ENCODE measurements around the gene IL1RAP. TPM values are rescaled to one million over a fixed set of nuclear protein-coding genes. Genes with fewer than 3 reads are reported as not detected.
"Not testable (repeated sequence)": the region's sequence is repeated elsewhere in the genome, so short reads cannot be mapped to it uniquely, and the experiment has no call there.

The IL1RAP gene
- total RNA-seq, 2 experiments from 2014 or later: 14.2 to 15.2 TPM

- ChIA-PET CTCF (no interaction called here), POLR2A (no interaction called here)
- H3K4me3 Mint-ChIP-seq: no peak overlapping the region
- no peaks in the 10 kb centered on the region for H3K4me1 Mint-ChIP-seq
- H3K9me3 Mint-ChIP-seq: no peaks in the 10 kb centered on the region
- H3K36me3 Mint-ChIP-seq (ENCODE audit: low read depth): peaks cover 34% of the 10 kb centered on the region
- no peaks in the 10 kb centered on the region for H3K27me3 Mint-ChIP-seq
- H3K27ac Mint-ChIP-seq: no peak overlapping the region
- no peak for DNase-seq
Observed at GRCh38 chr3:190644035-190644434, 130.2 kb downstream of the IL1RAP start.

- H3K36me3 Mint-ChIP-seq (ENCODE audit: low read depth): peaks cover 30% of the 10 kb centered on the region
- CTCF ChIA-PET: no interaction called here
- H3K4me1 Mint-ChIP-seq: no peaks in the 10 kb centered on the region
- POLR2A ChIA-PET: no interaction called here
- DNase-seq: no peak
- H3K9me3 Mint-ChIP-seq: no peaks in the 10 kb centered on the region
- H3K27me3 Mint-ChIP-seq: no peaks in the 10 kb centered on the region
- no peak overlapping the region for H3K4me3 Mint-ChIP-seq
- no peak overlapping the region for H3K27ac Mint-ChIP-seq
Observed at GRCh38 chr3:190644766-190645165, 130.9 kb downstream of the IL1RAP start.

GRCh38 chr3:190645932-190646460 is 132.1 kb downstream of the IL1RAP start:
- Mint-ChIP-seq H3K9me3 (no peaks in the 10 kb centered on the region), H3K4me3 (no peak overlapping the region), H3K27me3 (no peaks in the 10 kb centered on the region), H3K4me1 (no peaks in the 10 kb centered on the region), H3K27ac (no peak overlapping the region), H3K36me3 (ENCODE audit: low read depth) (peaks cover 22% of the 10 kb centered on the region)
- ChIA-PET CTCF (no interaction called here), POLR2A (no interaction called here)
- no peak for DNase-seq

- Mint-ChIP-seq H3K27ac (no peak overlapping the region), H3K9me3 (no peaks in the 10 kb centered on the region), H3K4me1 (no peaks in the 10 kb centered on the region), H3K4me3 (no peak overlapping the region), H3K36me3 (ENCODE audit: low read depth) (peaks cover 22% of the 10 kb centered on the region), H3K27me3 (no peaks in the 10 kb centered on the region)
- CTCF ChIA-PET: no interaction called here
- no peak for DNase-seq
- POLR2A ChIA-PET: no interaction called here
Observed at GRCh38 chr3:190646996-190647395, 133.1 kb downstream of the IL1RAP start.

- Mint-ChIP-seq H3K4me1 (no peaks in the 10 kb centered on the region), H3K36me3 (ENCODE audit: low read depth) (no peaks in the 10 kb centered on the region), H3K27me3 (peaks cover 15% of the 10 kb centered on the region), H3K27ac (no peak overlapping the region), H3K4me3 (no peak overlapping the region), H3K9me3 (peaks cover 4% of the 10 kb centered on the region)
- DNase-seq: no peak
- ChIA-PET POLR2A (no interaction called here), CTCF (no interaction called here)
Observed at GRCh38 chr3:190655933-190656332, 142.0 kb downstream of the IL1RAP start.

- no peak for DNase-seq
- ChIA-PET POLR2A (interaction anchor here (0.7 kb wide), 1 partner anchor 86 kb away, joined by 3 read pairs; no protein-coding TSS in a partner anchor), CTCF (interaction anchor here (1.3 kb wide), 1 partner anchor 143 kb away, joined by 3 read pairs; no protein-coding TSS in a partner anchor)
- Mint-ChIP-seq H3K27ac (no peak overlapping the region), H3K9me3 (peaks cover 4% of the 10 kb centered on the region), H3K27me3 (peaks cover 15% of the 10 kb centered on the region), H3K36me3 (ENCODE audit: low read depth) (no peaks in the 10 kb centered on the region), H3K4me1 (no peaks in the 10 kb centered on the region), H3K4me3 (no peak overlapping the region)
Observed at GRCh38 chr3:190658106-190658505, 144.2 kb downstream of the IL1RAP start.

- H3K36me3 Mint-ChIP-seq (ENCODE audit: low read depth): no peaks in the 10 kb centered on the region
- H3K4me1 Mint-ChIP-seq: no peaks in the 10 kb centered on the region
- CTCF ChIA-PET: no interaction called here
- no peak overlapping the region for H3K4me3 Mint-ChIP-seq
- no peak for DNase-seq
- no peaks in the 10 kb centered on the region for H3K9me3 Mint-ChIP-seq
- H3K27me3 Mint-ChIP-seq: peaks cover 9% of the 10 kb centered on the region
- H3K27ac Mint-ChIP-seq: no peak overlapping the region
- POLR2A ChIA-PET: no interaction called here
Observed at GRCh38 chr3:190666821-190667220, 152.9 kb downstream of the IL1RAP start.

- Mint-ChIP-seq H3K36me3 (ENCODE audit: low read depth) (no peaks in the 10 kb centered on the region), H3K27me3 (peaks cover 13% of the 10 kb centered on the region), H3K4me1 (no peaks in the 10 kb centered on the region), H3K27ac (no peak overlapping the region), H3K9me3 (no peaks in the 10 kb centered on the region), H3K4me3 (no peak overlapping the region)
- CTCF ChIA-PET: no interaction called here
- DNase-seq: no peak
- POLR2A ChIA-PET: no interaction called here
Observed at GRCh38 chr3:190671658-190672057, 157.8 kb downstream of the IL1RAP start.

- ChIA-PET CTCF (no interaction called here), POLR2A (no interaction called here)
- H3K27me3 Mint-ChIP-seq: peaks cover 9% of the 10 kb centered on the region
- H3K36me3 Mint-ChIP-seq (ENCODE audit: low read depth): no peaks in the 10 kb centered on the region
- no peak overlapping the region for H3K27ac Mint-ChIP-seq
- no peak overlapping the region for H3K4me3 Mint-ChIP-seq
- no peaks in the 10 kb centered on the region for H3K4me1 Mint-ChIP-seq
- peaks cover 2% of the 10 kb centered on the region for H3K9me3 Mint-ChIP-seq
- no peak for DNase-seq
Observed at GRCh38 chr3:190673148-190673547, 159.3 kb downstream of the IL1RAP start.

GRCh38 chr3:190676481-190676880 is 162.6 kb downstream of the IL1RAP start:
- no peak for DNase-seq
- peaks cover 5% of the 10 kb centered on the region for H3K9me3 Mint-ChIP-seq
- H3K4me1 Mint-ChIP-seq: no peaks in the 10 kb centered on the region
- no peaks in the 10 kb centered on the region for H3K36me3 Mint-ChIP-seq (ENCODE audit: low read depth)
- ChIA-PET CTCF (no interaction called here), POLR2A (no interaction called here)
- H3K27ac Mint-ChIP-seq: no peak overlapping the region
- no peak overlapping the region for H3K4me3 Mint-ChIP-seq
- H3K27me3 Mint-ChIP-seq: peaks cover 11% of the 10 kb centered on the region

- no peak overlapping the region for H3K27ac Mint-ChIP-seq
- no peak overlapping the region for H3K4me3 Mint-ChIP-seq
- peaks cover 9% of the 10 kb centered on the region for H3K27me3 Mint-ChIP-seq
- peaks cover 5% of the 10 kb centered on the region for H3K9me3 Mint-ChIP-seq
- ChIA-PET CTCF (no interaction called here), POLR2A (no interaction called here)
- no peaks in the 10 kb centered on the region for H3K4me1 Mint-ChIP-seq
- DNase-seq: no peak
- no peaks in the 10 kb centered on the region for H3K36me3 Mint-ChIP-seq (ENCODE audit: low read depth)
Observed at GRCh38 chr3:190677001-190677400, 163.1 kb downstream of the IL1RAP start.

GRCh38 chr3:190677868-190678267 is 164.0 kb downstream of the IL1RAP start:
- H3K4me3 Mint-ChIP-seq; H3K4me1 Mint-ChIP-seq; CTCF ChIA-PET; POLR2A ChIA-PET; DNase-seq; H3K36me3 Mint-ChIP-seq (ENCODE audit: low read depth); H3K27me3 Mint-ChIP-seq; H3K27ac Mint-ChIP-seq; H3K9me3 Mint-ChIP-seq: not testable (repeated sequence)

GRCh38 chr3:190680691-190681090 is 166.8 kb downstream of the IL1RAP start:
- Mint-ChIP-seq H3K9me3 (peaks cover 5% of the 10 kb centered on the region), H3K27me3 (peaks cover 6% of the 10 kb centered on the region), H3K4me1 (no peaks in the 10 kb centered on the region), H3K4me3 (no peak overlapping the region), H3K36me3 (ENCODE audit: low read depth) (no peaks in the 10 kb centered on the region), H3K27ac (no peak overlapping the region)
- ChIA-PET POLR2A (no interaction called here), CTCF (no interaction called here)
- no peak for DNase-seq

GRCh38 chr3:190684776-190685175 is 170.9 kb downstream of the IL1RAP start:
- CTCF ChIA-PET: no interaction called here
- H3K4me3 Mint-ChIP-seq: no peak overlapping the region

GRCh38 chr3:190686011-190686410 is 172.1 kb downstream of the IL1RAP start:
- no peaks in the 10 kb centered on the region for H3K4me1 Mint-ChIP-seq
- CTCF ChIA-PET: no interaction called here
- H3K27ac Mint-ChIP-seq: no peak overlapping the region
- H3K27me3 Mint-ChIP-seq: peaks cover 20% of the 10 kb centered on the region
- POLR2A ChIA-PET: no interaction called here
- no peak overlapping the region for H3K4me3 Mint-ChIP-seq
- H3K9me3 Mint-ChIP-seq: no peaks in the 10 kb centered on the region
- no peak for DNase-seq
- no peaks in the 10 kb centered on the region for H3K36me3 Mint-ChIP-seq (ENCODE audit: low read depth)

More at GRCh38 chr3:190684776-190685175, 170.9 kb downstream of the IL1RAP start:
- Mint-ChIP-seq H3K36me3 (ENCODE audit: low read depth) (no peaks in the 10 kb centered on the region), H3K4me1 (no peaks in the 10 kb centered on the region), H3K9me3 (no peaks in the 10 kb centered on the region), H3K27me3 (peaks cover 17% of the 10 kb centered on the region), H3K27ac (no peak overlapping the region)
- POLR2A ChIA-PET: no interaction called here
- DNase-seq: no peak
